MM.1S (cell line): ENCODE results near the gene SEPTIN8.

Experiments
- DNase-seq: peaks from one replicate; pipeline ENCODE4 v3.0.0-alpha.2; 2015
- H2AFZ ChIP-seq: fragments of 300-600 bp; sonication (generic); 2 replicates; pipeline ENCODE4 v1.6.0; 2016; ENCODE audit warnings: antibody characterized with exemption, low read length
- H3F3A ChIP-seq: fragments of 300-600 bp; sonication (generic); 2 replicates; pipeline ENCODE4 v1.6.1; 2016; ENCODE audit warnings: mild to moderate bottlenecking, antibody characterized with exemption, low read length, moderate library complexity, mixed read lengths; ENCODE audit not compliant: insufficient read depth
- H3K27ac ChIP-seq: fragments of 300-600 bp; sonication (generic); 2 replicates; pipeline ENCODE4 v1.5.1; 2016; ENCODE audit warnings: mild to moderate bottlenecking, low read length
- H3K27me3 ChIP-seq: fragments of 300-600 bp; sonication (generic); replicated peaks from 2 replicates; pipeline ENCODE4 v1.6.0; 2016; ENCODE audit warnings: low read length; ENCODE audit not compliant: insufficient read depth
- H3K36me3 ChIP-seq: fragments of 300-600 bp; sonication (generic); replicated peaks from 2 replicates; pipeline ENCODE4 v1.6.1; 2016; ENCODE audit warnings: mild to moderate bottlenecking, low read length, mixed read lengths; ENCODE audit not compliant: insufficient read depth
- H3K4me1 ChIP-seq: fragments of 300-600 bp; sonication (generic); 2 replicates; pipeline ENCODE4 v1.6.1; 2016; ENCODE audit warnings: low read length, mixed read lengths
- H3K4me2 ChIP-seq: fragments of 300-600 bp; sonication (generic); 2 replicates; pipeline ENCODE4 v1.6.0; 2016; ENCODE audit warnings: low read depth, low read length
- H3K4me3 ChIP-seq: fragments of 300-600 bp; sonication (generic); 2 replicates; pipeline ENCODE4 v1.5.1; 2016; ENCODE audit warnings: low read length, mixed read lengths
- H3K79me2 ChIP-seq: fragments of 300-600 bp; sonication (generic); 2 replicates; pipeline ENCODE4 v1.6.1; 2016; ENCODE audit warnings: mixed run types, low read length, mixed read lengths
- H3K9ac ChIP-seq: fragments of 300-600 bp; sonication (generic); 2 replicates; pipeline ENCODE4 v1.6.1; 2016; ENCODE audit warnings: low read length, mixed read lengths
- H3K9me2 ChIP-seq: fragments of 300-600 bp; sonication (generic); replicated peaks from 2 replicates; pipeline ENCODE4 v1.6.1; 2016; ENCODE audit warnings: mild to moderate bottlenecking, low read length, mixed read lengths; ENCODE audit not compliant: insufficient read depth
- H3K9me3 ChIP-seq: fragments of 300-600 bp; sonication (generic); replicated peaks from 2 replicates; pipeline ENCODE4 v1.6.1; 2016; ENCODE audit warnings: mild to moderate bottlenecking, low read length, mixed read lengths; ENCODE audit not compliant: insufficient read depth
- H4K20me1 ChIP-seq: fragments of 300-600 bp; sonication (generic); 2 replicates; pipeline ENCODE4 v1.6.1; 2016; ENCODE audit warnings: mild to moderate bottlenecking, low read length, moderate library complexity, mixed read lengths; ENCODE audit not compliant: insufficient read depth
- CTCF ChIP-seq: fragments of 300-600 bp; sonication (generic); IDR thresholded peaks from 2 replicates; pipeline ENCODE4 v1.5.1; 2016; ENCODE audit warnings: antibody characterized with exemption, low read length, mixed read lengths
- EZH2 ChIP-seq: fragments of 300-600 bp; sonication (generic); optimal IDR thresholded peaks from 2 replicates; pipeline ENCODE3; 2017; ENCODE audit warnings: low read depth, mild to moderate bottlenecking, antibody characterized with exemption, low read length, mixed read lengths
- EZH2phosphoT487 ChIP-seq: fragments of 300-600 bp; sonication (generic); IDR thresholded peaks from 2 replicates; pipeline ENCODE4 v1.6.1; 2018; ENCODE audit warnings: antibody characterized with exemption, low read length

SEPTIN8 gene

DNA sequence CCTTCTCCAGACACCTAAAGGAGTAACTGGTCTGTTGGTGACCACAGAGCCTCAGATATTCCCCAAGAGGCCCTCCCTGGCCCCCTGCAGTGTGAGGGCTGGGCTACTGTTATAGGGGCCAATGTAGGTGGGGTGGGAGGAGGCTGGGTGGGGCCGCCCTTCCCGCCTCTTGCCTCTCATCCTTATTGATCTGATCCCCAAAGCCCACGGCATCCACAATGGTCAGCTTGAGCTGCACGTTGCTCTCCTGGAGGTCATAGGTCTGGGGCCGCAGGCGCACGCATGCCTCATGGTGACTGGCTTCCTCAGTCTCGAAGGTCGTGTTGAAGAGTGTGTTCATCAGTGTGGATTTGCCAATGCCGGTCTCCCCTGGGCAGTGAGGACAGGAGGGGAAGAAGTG lies 13.0 kb downstream of the SEPTIN8 start:
- Histone ChIP-seq H3K4me2 (no peak overlapping the region), H3F3A (no peaks in the 10 kb centered on the region), H3K36me3 (no peaks in the 10 kb centered on the region), H4K20me1 (no peaks in the 10 kb centered on the region), H2AFZ (no peak overlapping the region), H3K9me3 (no peaks in the 10 kb centered on the region), H3K27me3 (no peaks in the 10 kb centered on the region), H3K4me3 (no peak overlapping the region), H3K9ac (no peak overlapping the region), H3K27ac (no peak overlapping the region), H3K79me2 (no peaks in the 10 kb centered on the region), H3K4me1 (no peaks in the 10 kb centered on the region), H3K9me2 (no peaks in the 10 kb centered on the region)
- TF ChIP-seq EZH2 (no peak), EZH2phosphoT487 (no peak), CTCF (no peak)
- DNase-seq: no peak

GRCh38 chr5:132763181-132764036 lies 13.6 kb downstream of the SEPTIN8 start:
- no peak overlapping the region for H3K4me2 ChIP-seq
- H3K27ac ChIP-seq: no peak overlapping the region
- TF ChIP-seq EZH2: no peak
- TF ChIP-seq CTCF: no peak
- no peak for TF ChIP-seq EZH2phosphoT487
- no peak overlapping the region for H2AFZ ChIP-seq
- H3K9me2 ChIP-seq: no peaks in the 10 kb centered on the region
- DNase-seq: no peak
- no peaks in the 10 kb centered on the region for H3F3A ChIP-seq
- H3K9ac ChIP-seq: no peak overlapping the region
- no peaks in the 10 kb centered on the region for H3K79me2 ChIP-seq
- no peaks in the 10 kb centered on the region for H3K27me3 ChIP-seq
- H4K20me1 ChIP-seq: no peaks in the 10 kb centered on the region
- H3K36me3 ChIP-seq: no peaks in the 10 kb centered on the region
- H3K4me1 ChIP-seq: no peaks in the 10 kb centered on the region
- H3K4me3 ChIP-seq: no peak overlapping the region
- no peaks in the 10 kb centered on the region for H3K9me3 ChIP-seq

- H3K4me1 ChIP-seq: no peaks in the 10 kb centered on the region
- no peaks in the 10 kb centered on the region for H3K9me2 ChIP-seq
- H3K4me3 ChIP-seq: no peak overlapping the region
- H3K9ac ChIP-seq: no peak overlapping the region
- H3K36me3 ChIP-seq: no peaks in the 10 kb centered on the region
- H3K27me3 ChIP-seq: no peaks in the 10 kb centered on the region
- no peaks in the 10 kb centered on the region for H3F3A ChIP-seq
- no peaks in the 10 kb centered on the region for H3K9me3 ChIP-seq
- no peak overlapping the region for H3K4me2 ChIP-seq
- no peak for TF ChIP-seq CTCF
- no peak for TF ChIP-seq EZH2phosphoT487
- TF ChIP-seq EZH2: no peak
- DNase-seq: no peak
- no peaks in the 10 kb centered on the region for H3K79me2 ChIP-seq
- H3K27ac ChIP-seq: no peak overlapping the region
- no peaks in the 10 kb centered on the region for H4K20me1 ChIP-seq
- H2AFZ ChIP-seq: no peak overlapping the region
Measured at GRCh38 chr5:132762246-132763000, 14.6 kb downstream of the SEPTIN8 start.
